ENCODE results near the gene HOXD8. TPM values are rescaled to one million over a fixed set of nuclear protein-coding genes. Genes with fewer than 3 reads are reported as not detected.

HOXD8 gene
- total RNA-seq, 1 donor from 2014 or later: not detected

- peaks cover 4% of the 10 kb centered on the region for H3K36me3 Mint-ChIP-seq (ENCODE audit: low read depth, unreplicated experiment)
- no peak for FAIRE-seq
- Histone ChIP-seq H3K27me3 (ENCODE audit: insufficient read depth, low read length) (peaks cover 90% of the 10 kb centered on the region), H3K79me2 (ENCODE audit: insufficient read depth, low read length) (no peaks in the 10 kb centered on the region), H2AFZ (ENCODE audit: low read depth, low read length) (peak overlapping the region; percentile 33), H3K36me3 (ENCODE audit: insufficient read depth, low read length) (no peaks in the 10 kb centered on the region), H3K4me3 (ENCODE audit: insufficient read depth, low read depth, low read length) (peak overlapping the region; percentile 32), H3K4me1 (ENCODE audit: insufficient read depth, low read length) (peaks cover 8% of the 10 kb centered on the region), H3K27ac (ENCODE audit: low read depth, low read length) (peak overlapping the region; percentile 50), H3K9ac (ENCODE audit: low read length) (peak overlapping the region; percentile 52), H4K20me1 (ENCODE audit: insufficient read depth, low read length) (no peaks in the 10 kb centered on the region), H3K4me2 (ENCODE audit: low read length) (peak overlapping the region; percentile 82), H3K9me3 (ENCODE audit: insufficient read depth, low read depth, low read length) (peaks cover 2% of the 10 kb centered on the region)
- no peak overlapping the region for H3K27ac Mint-ChIP-seq (ENCODE audit: unreplicated experiment)
- peaks cover 86% of the 10 kb centered on the region for H3K27me3 Mint-ChIP-seq (ENCODE audit: low read depth, unreplicated experiment)
- DNase-seq (ENCODE audit: low read depth): peak; percentile 62
- H3K4me1 Mint-ChIP-seq (ENCODE audit: low read depth, unreplicated experiment): no peaks in the 10 kb centered on the region
- peaks cover 29% of the 10 kb centered on the region for H3K9me3 Mint-ChIP-seq (ENCODE audit: unreplicated experiment)
- no peak overlapping the region for H3K4me3 Mint-ChIP-seq (ENCODE audit: unreplicated experiment)
- no peak for TF ChIP-seq CTCF (IDR thresholded peaks at IDR 0.05; ENCODE audit: insufficient read depth, low read depth, low read length)
- TF ChIP-seq EZH2 (IDR thresholded peaks at IDR 0.05; ENCODE audit: insufficient read depth, low read length): no peak
Measured at GRCh38 chr2:176160986-176161824, 31.7 kb downstream of the HOXD8 start.

GRCh38 chr2:176161825-176162626 lies 32.5 kb downstream of the HOXD8 start:
- Histone ChIP-seq H3K9ac (ENCODE audit: low read length) (peak overlapping the region; percentile 52), H3K79me2 (ENCODE audit: insufficient read depth, low read length) (no peaks in the 10 kb centered on the region), H3K4me1 (ENCODE audit: insufficient read depth, low read length) (peaks cover 8% of the 10 kb centered on the region), H4K20me1 (ENCODE audit: insufficient read depth, low read length) (no peaks in the 10 kb centered on the region), H2AFZ (ENCODE audit: low read depth, low read length) (peak overlapping the region; percentile 22), H3K27me3 (ENCODE audit: insufficient read depth, low read length) (peaks cover 85% of the 10 kb centered on the region), H3K27ac (ENCODE audit: low read depth, low read length) (peak overlapping the region; percentile 40), H3K4me3 (ENCODE audit: insufficient read depth, low read depth, low read length) (peak overlapping the region; percentile 32), H3K9me3 (ENCODE audit: insufficient read depth, low read depth, low read length) (peaks cover 2% of the 10 kb centered on the region), H3K36me3 (ENCODE audit: insufficient read depth, low read length) (no peaks in the 10 kb centered on the region), H3K4me2 (ENCODE audit: low read length) (peak overlapping the region; percentile 82)
- Mint-ChIP-seq H3K27me3 (ENCODE audit: low read depth, unreplicated experiment) (peaks cover 87% of the 10 kb centered on the region), H3K4me3 (ENCODE audit: unreplicated experiment) (no peak overlapping the region), H3K4me1 (ENCODE audit: low read depth, unreplicated experiment) (no peaks in the 10 kb centered on the region), H3K9me3 (ENCODE audit: unreplicated experiment) (peaks cover 29% of the 10 kb centered on the region), H3K27ac (ENCODE audit: unreplicated experiment) (no peak overlapping the region), H3K36me3 (ENCODE audit: low read depth, unreplicated experiment) (peaks cover 4% of the 10 kb centered on the region)
- peak; percentile 88 for DNase-seq (ENCODE audit: low read depth)
- no peak for TF ChIP-seq CTCF (IDR thresholded peaks at IDR 0.05; ENCODE audit: insufficient read depth, low read depth, low read length)
- no peak for TF ChIP-seq EZH2 (IDR thresholded peaks at IDR 0.05; ENCODE audit: insufficient read depth, low read length)
- peak; percentile 20 for FAIRE-seq
